Colonic mucosa (tissue), 4 donors: Measurements from ENCODE around the gene RNF4. TPM values are rescaled to one million over a fixed set of nuclear protein-coding genes. Genes with fewer than 3 reads are reported as not detected.
"Not testable (repeated sequence)": the region's sequence is repeated elsewhere in the genome, so short reads cannot be mapped to it uniquely, and the experiment has no call there.

ENCODE experiments used
- DNase-seq: peaks from one replicate; pipeline ENCODE4 v3.0.0-alpha.2; 2020
- H3K27ac ChIP-seq: fragments of 200-600 bp; one replicate; pipeline ENCODE4 v1.8.0; 2021
- H3K27me3 ChIP-seq: fragments of 200-600 bp; one replicate; pipeline ENCODE4 v1.8.0; 2021
- H3K36me3 ChIP-seq: fragments of 200-600 bp; one replicate; pipeline ENCODE4 v1.8.0; 2021
- H3K4me1 ChIP-seq: fragments of 200-600 bp; one replicate; pipeline ENCODE4 v1.8.0; 2021; ENCODE audit warnings: mild to moderate bottlenecking
- H3K4me3 ChIP-seq: fragments of 200-600 bp; one replicate; pipeline ENCODE4 v1.8.0; 2021
- H3K9ac ChIP-seq, 2 donors: one replicate each; pipeline ENCODE4 v1.7.0; 2013; ENCODE audit warnings: control low read depth in 2 of 2, low read depth in 2 of 2, low read length in 2 of 2
- H3K9me3 ChIP-seq: fragments of 200-600 bp; one replicate; pipeline ENCODE4 v1.8.0; 2021
- CTCF ChIP-seq: fragments of 200-600 bp; IDR thresholded peaks from one replicate; pipeline ENCODE4 v1.8.0; 2022; ENCODE audit warnings: antibody characterized with exemption, mild to moderate bottlenecking
- intact Hi-C: fragments of 100-400 bp; cut with DNase I; formaldehyde crosslinking; loops from one replicate; pipeline ENCODE4 v1.14.1; 2022
- total RNA-seq, 2 donors: library from RNA; stranded (reverse); fragmentation: NEBNext Ultra II Directional in 1 of 2; extraction: Animal tissue kit (Norgen Biotek cat#: 25700) in 1 of 2; gene quantifications; one replicate each; pipeline ENCODE4 v1.2.1, GENCODE V29; 2021
- donor health status: healthy.
- donor health status: DM: no; HTN: no; CAD: no.
- donor health status: DM: no; HTN: no; CAD: no.

Gene RNF4
- total RNA-seq, 2 donors from 2014 or later: 50.1 to 51.1 TPM

GRCh38 chr4:2428496-2429213, 40.3 kb upstream of the RNF4 start:
- intact Hi-C loops: no loop called here
- Histone ChIP-seq H3K4me1 (no peaks in the 10 kb centered on the region), H3K27me3 (no peaks in the 10 kb centered on the region), H3K9me3 (no peaks in the 10 kb centered on the region), H3K4me3 (no peak overlapping the region), H3K27ac (no peak overlapping the region), H3K36me3 (no peaks in the 10 kb centered on the region), H3K9ac (no peak overlapping the region)
- DNase-seq: no peak
- TF ChIP-seq CTCF: no peak

GRCh38 chr4:2429945-2430757, 38.8 kb upstream of the RNF4 start:
- H3K4me1 ChIP-seq, H3K4me3 ChIP-seq, H3K27ac ChIP-seq, DNase-seq, intact Hi-C loops, H3K9ac ChIP-seq, H3K27me3 ChIP-seq, H3K36me3 ChIP-seq, H3K9me3 ChIP-seq: not testable (repeated sequence)

GRCh38 chr4:2432004-2432403, 36.9 kb upstream of the RNF4 start:
- DNase-seq: no peak
- no peaks in the 10 kb centered on the region for H3K36me3 ChIP-seq
- no peaks in the 10 kb centered on the region for H3K27me3 ChIP-seq
- H3K27ac ChIP-seq: no peak overlapping the region
- H3K9me3 ChIP-seq: no peaks in the 10 kb centered on the region
- intact Hi-C loops: no loop called here
- no peak overlapping the region for H3K9ac ChIP-seq
- H3K4me1 ChIP-seq: no peaks in the 10 kb centered on the region
- TF ChIP-seq CTCF: no peak
- H3K4me3 ChIP-seq: no peak overlapping the region

- intact Hi-C loops: no loop called here
- Histone ChIP-seq H3K27me3 (no peaks in the 10 kb centered on the region), H3K27ac (no peak overlapping the region), H3K4me3 (no peak overlapping the region), H3K4me1 (no peaks in the 10 kb centered on the region), H3K36me3 (no peaks in the 10 kb centered on the region), H3K9ac (no peak overlapping the region), H3K9me3 (no peaks in the 10 kb centered on the region)
- TF ChIP-seq CTCF: no peak
- no peak for DNase-seq
Measured at GRCh38 chr4:2432991-2433530, 35.8 kb upstream of the RNF4 start.

GRCh38 chr4:2433609-2434350, 35.1 kb upstream of the RNF4 start:
- TF ChIP-seq CTCF: no peak
- intact Hi-C loops: no loop called here

More at GRCh38 chr4:2433609-2434350, 35.1 kb upstream of the RNF4 start:
- no peaks in the 10 kb centered on the region for H3K4me1 ChIP-seq
- no peaks in the 10 kb centered on the region for H3K36me3 ChIP-seq
- H3K9me3 ChIP-seq: no peaks in the 10 kb centered on the region
- DNase-seq: no peak
- no peak overlapping the region for H3K9ac ChIP-seq
- no peaks in the 10 kb centered on the region for H3K27me3 ChIP-seq
- no peak overlapping the region for H3K4me3 ChIP-seq
- no peak overlapping the region for H3K27ac ChIP-seq
